Measurements from ENCODE around the gene CASZ1. TPM values are rescaled to one million over a fixed set of nuclear protein-coding genes. Genes with fewer than 3 reads are reported as not detected.

Gene CASZ1
- total and polyA plus RNA-seq, 2 experiments from 2014 or later, result 6.2 to 6.7 TPM

DNA sequence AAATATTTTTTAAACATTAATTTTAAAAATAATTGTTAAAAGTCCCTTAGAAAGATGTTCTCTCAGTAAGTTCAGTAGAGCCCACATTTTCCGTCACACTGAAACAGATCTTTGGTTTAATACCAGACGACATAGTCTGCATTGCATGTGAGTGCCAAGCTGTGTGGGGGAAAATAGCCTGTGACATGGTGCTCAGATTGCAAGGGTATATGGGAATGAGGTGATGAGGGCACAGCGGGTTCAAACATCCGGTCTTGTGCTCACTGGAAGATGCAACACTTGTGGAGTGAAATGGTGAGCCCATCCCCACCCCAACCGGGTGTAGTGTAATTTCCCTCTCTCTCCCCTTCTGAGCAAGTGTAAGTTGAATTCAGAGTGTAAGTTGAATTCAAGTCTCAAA is 207.4 kb downstream of the CASZ1 start:
- TF ChIP-seq, protein P1, sequence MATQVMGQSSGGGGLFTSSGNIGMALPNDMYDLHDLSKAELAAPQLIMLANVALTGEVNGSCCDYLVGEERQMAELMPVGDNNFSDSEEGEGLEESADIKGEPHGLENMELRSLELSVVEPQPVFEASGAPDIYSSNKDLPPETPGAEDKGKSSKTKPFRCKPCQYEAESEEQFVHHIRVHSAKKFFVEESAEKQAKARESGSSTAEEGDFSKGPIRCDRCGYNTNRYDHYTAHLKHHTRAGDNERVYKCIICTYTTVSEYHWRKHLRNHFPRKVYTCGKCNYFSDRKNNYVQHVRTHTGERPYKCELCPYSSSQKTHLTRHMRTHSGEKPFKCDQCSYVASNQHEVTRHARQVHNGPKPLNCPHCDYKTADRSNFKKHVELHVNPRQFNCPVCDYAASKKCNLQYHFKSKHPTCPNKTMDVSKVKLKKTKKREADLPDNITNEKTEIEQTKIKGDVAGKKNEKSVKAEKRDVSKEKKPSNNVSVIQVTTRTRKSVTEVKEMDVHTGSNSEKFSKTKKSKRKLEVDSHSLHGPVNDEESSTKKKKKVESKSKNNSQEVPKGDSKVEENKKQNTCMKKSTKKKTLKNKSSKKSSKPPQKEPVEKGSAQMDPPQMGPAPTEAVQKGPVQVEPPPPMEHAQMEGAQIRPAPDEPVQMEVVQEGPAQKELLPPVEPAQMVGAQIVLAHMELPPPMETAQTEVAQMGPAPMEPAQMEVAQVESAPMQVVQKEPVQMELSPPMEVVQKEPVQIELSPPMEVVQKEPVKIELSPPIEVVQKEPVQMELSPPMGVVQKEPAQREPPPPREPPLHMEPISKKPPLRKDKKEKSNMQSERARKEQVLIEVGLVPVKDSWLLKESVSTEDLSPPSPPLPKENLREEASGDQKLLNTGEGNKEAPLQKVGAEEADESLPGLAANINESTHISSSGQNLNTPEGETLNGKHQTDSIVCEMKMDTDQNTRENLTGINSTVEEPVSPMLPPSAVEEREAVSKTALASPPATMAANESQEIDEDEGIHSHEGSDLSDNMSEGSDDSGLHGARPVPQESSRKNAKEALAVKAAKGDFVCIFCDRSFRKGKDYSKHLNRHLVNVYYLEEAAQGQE (IDR thresholded peaks at IDR 0.05; ENCODE audit: unreplicated experiment), result no peak
- TF ChIP-seq JUNB (IDR thresholded peaks at IDR 0.05; ENCODE audit: unreplicated experiment) (no peak), ZNF114 (CRISPR knock-in tag; IDR thresholded peaks at IDR 0.05) (no peak), EZH2phosphoT487 (IDR thresholded peaks at IDR 0.05; ENCODE audit: unreplicated experiment) (no peak), POLR2AphosphoS5 (IDR thresholded peaks at IDR 0.05; ENCODE audit: low read depth) (no peak), EZH2 (IDR thresholded peaks at IDR 0.05; ENCODE audit: low read depth, unreplicated experiment) (no peak), ZNF331 (CRISPR knock-in tag; IDR thresholded peaks at IDR 0.05; ENCODE audit: low read depth) (no peak), NANOG (IDR thresholded peaks at IDR 0.05; ENCODE audit: borderline replicate concordance) (no peak), CREB1 (CRISPR knock-in tag; IDR thresholded peaks at IDR 0.05; ENCODE audit: low read depth) (no peak), STAT1 (IDR thresholded peaks at IDR 0.05; ENCODE audit: unreplicated experiment) (no peak)
- TF ChIP-seq, protein P2, sequence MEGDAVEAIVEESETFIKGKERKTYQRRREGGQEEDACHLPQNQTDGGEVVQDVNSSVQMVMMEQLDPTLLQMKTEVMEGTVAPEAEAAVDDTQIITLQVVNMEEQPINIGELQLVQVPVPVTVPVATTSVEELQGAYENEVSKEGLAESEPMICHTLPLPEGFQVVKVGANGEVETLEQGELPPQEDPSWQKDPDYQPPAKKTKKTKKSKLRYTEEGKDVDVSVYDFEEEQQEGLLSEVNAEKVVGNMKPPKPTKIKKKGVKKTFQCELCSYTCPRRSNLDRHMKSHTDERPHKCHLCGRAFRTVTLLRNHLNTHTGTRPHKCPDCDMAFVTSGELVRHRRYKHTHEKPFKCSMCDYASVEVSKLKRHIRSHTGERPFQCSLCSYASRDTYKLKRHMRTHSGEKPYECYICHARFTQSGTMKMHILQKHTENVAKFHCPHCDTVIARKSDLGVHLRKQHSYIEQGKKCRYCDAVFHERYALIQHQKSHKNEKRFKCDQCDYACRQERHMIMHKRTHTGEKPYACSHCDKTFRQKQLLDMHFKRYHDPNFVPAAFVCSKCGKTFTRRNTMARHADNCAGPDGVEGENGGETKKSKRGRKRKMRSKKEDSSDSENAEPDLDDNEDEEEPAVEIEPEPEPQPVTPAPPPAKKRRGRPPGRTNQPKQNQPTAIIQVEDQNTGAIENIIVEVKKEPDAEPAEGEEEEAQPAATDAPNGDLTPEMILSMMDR (conservative IDR thresholded peaks at IDR 0.05; ENCODE audit: low read depth in 2 of 2), result no peak
- TF ChIP-seq, protein P3, sequence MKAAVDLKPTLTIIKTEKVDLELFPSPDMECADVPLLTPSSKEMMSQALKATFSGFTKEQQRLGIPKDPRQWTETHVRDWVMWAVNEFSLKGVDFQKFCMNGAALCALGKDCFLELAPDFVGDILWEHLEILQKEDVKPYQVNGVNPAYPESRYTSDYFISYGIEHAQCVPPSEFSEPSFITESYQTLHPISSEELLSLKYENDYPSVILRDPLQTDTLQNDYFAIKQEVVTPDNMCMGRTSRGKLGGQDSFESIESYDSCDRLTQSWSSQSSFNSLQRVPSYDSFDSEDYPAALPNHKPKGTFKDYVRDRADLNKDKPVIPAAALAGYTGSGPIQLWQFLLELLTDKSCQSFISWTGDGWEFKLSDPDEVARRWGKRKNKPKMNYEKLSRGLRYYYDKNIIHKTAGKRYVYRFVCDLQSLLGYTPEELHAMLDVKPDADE (IDR thresholded peaks at IDR 0.05), result no peak
- TF ChIP-seq, protein P4, sequence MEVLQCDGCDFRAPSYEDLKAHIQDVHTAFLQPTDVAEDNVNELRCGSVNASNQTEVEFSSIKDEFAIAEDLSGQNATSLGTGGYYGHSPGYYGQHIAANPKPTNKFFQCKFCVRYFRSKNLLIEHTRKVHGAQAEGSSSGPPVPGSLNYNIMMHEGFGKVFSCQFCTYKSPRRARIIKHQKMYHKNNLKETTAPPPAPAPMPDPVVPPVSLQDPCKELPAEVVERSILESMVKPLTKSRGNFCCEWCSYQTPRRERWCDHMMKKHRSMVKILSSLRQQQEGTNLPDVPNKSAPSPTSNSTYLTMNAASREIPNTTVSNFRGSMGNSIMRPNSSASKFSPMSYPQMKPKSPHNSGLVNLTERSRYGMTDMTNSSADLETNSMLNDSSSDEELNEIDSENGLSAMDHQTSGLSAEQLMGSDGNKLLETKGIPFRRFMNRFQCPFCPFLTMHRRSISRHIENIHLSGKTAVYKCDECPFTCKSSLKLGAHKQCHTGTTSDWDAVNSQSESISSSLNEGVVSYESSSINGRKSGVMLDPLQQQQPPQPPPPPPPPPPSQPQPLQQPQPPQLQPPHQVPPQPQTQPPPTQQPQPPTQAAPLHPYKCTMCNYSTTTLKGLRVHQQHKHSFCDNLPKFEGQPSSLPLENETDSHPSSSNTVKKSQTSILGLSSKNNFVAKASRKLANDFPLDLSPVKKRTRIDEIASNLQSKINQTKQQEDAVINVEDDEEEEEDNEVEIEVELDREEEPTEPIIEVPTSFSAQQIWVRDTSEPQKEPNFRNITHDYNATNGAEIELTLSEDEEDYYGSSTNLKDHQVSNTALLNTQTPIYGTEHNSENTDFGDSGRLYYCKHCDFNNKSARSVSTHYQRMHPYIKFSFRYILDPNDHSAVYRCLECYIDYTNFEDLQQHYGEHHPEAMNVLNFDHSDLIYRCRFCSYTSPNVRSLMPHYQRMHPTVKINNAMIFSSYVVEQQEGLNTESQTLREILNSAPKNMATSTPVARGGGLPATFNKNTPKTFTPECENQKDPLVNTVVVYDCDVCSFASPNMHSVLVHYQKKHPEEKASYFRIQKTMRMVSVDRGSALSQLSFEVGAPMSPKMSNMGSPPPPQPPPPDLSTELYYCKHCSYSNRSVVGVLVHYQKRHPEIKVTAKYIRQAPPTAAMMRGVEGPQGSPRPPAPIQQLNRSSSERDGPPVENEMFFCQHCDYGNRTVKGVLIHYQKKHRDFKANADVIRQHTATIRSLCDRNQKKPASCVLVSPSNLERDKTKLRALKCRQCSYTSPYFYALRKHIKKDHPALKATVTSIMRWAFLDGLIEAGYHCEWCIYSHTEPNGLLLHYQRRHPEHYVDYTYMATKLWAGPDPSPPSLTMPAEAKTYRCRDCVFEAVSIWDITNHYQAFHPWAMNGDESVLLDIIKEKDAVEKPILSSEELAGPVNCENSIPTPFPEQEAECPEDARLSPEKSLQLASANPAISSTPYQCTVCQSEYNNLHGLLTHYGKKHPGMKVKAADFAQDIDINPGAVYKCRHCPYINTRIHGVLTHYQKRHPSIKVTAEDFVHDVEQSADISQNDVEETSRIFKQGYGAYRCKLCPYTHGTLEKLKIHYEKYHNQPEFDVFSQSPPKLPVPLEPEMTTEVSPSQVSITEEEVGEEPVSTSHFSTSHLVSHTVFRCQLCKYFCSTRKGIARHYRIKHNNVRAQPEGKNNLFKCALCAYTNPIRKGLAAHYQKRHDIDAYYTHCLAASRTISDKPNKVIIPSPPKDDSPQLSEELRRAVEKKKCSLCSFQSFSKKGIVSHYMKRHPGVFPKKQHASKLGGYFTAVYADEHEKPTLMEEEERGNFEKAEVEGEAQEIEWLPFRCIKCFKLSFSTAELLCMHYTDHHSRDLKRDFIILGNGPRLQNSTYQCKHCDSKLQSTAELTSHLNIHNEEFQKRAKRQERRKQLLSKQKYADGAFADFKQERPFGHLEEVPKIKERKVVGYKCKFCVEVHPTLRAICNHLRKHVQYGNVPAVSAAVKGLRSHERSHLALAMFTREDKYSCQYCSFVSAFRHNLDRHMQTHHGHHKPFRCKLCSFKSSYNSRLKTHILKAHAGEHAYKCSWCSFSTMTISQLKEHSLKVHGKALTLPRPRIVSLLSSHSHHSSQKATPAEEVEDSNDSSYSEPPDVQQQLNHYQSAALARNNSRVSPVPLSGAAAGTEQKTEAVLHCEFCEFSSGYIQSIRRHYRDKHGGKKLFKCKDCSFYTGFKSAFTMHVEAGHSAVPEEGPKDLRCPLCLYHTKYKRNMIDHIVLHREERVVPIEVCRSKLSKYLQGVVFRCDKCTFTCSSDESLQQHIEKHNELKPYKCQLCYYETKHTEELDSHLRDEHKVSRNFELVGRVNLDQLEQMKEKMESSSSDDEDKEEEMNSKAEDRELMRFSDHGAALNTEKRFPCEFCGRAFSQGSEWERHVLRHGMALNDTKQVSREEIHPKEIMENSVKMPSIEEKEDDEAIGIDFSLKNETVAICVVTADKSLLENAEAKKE (CRISPR knock-in tag; IDR thresholded peaks at IDR 0.05), result no peak
- H2AFZ ChIP-seq, result no peak overlapping the region
- Mint-ChIP-seq H3K27me3 (ENCODE audit: insufficient read depth, low read depth, poor library complexity) (peaks cover 2% of the 10 kb centered on the region), H3K4me3 (no peak overlapping the region), H3K4me1 (peaks cover 40% of the 10 kb centered on the region), H3K9me3 (no peaks in the 10 kb centered on the region), H3K36me3 (ENCODE audit: low read depth) (no peaks in the 10 kb centered on the region), H3K27ac (no peak overlapping the region)
- H3K4me2 ChIP-seq, result no peak overlapping the region
- peaks cover 42% of the 10 kb centered on the region for H3K4me1 ChIP-seq (ENCODE audit: insufficient read depth)
- H3K36me3 ChIP-seq (ENCODE audit: insufficient read depth), result no peaks in the 10 kb centered on the region
- ATAC-seq (no peak), DNase-seq (ENCODE audit: low spot score) (no peak)
- no peaks in the 10 kb centered on the region for H3K9me2 ChIP-seq (ENCODE audit: insufficient read depth)
- H3K27me3 ChIP-seq (ENCODE audit: insufficient read depth), result no peaks in the 10 kb centered on the region
- H4K20me1 ChIP-seq (replicated peaks; ENCODE audit: insufficient read depth), result peaks cover 3% of the 10 kb centered on the region; the same call in 1 of the 2 replicates
- no peaks in the 10 kb centered on the region for H3K79me2 ChIP-seq (replicated peaks; ENCODE audit: insufficient read depth)
- no peaks in the 10 kb centered on the region for H3F3A ChIP-seq (replicated peaks; ENCODE audit: low read depth)
- H3K27ac ChIP-seq (ENCODE audit: low read depth), result no peak overlapping the region
- H3K4me3 ChIP-seq, result no peak overlapping the region
